ENCODE measurements around the gene PCED1B.

Gene PCED1B

GRCh38 chr12:47123730-47124129, 44.3 kb downstream of the PCED1B start:
- no peak for DNase-seq

GRCh38 chr12:47124451-47124850, 45.0 kb downstream of the PCED1B start:
- no peak for DNase-seq

GRCh38 chr12:47126246-47126645, 46.8 kb downstream of the PCED1B start:
- DNase-seq: no peak

- no peak for DNase-seq
These were observed 51.6 kb downstream of the PCED1B start for GRCh38 chr12:47131011-47131410.

GRCh38 chr12:47134005-47134404, 54.6 kb downstream of the PCED1B start:
- DNase-seq: no peak

- no peak for DNase-seq
These were observed 56.2 kb downstream of the PCED1B start for GRCh38 chr12:47135578-47135977.

- no peak for DNase-seq
These were observed 59.7 kb downstream of the PCED1B start for GRCh38 chr12:47139000-47139681.

- no peak for DNase-seq
These were observed 62.0 kb downstream of the PCED1B start for GRCh38 chr12:47141459-47141858.

- no peak for DNase-seq
These were observed 65.3 kb downstream of the PCED1B start for GRCh38 chr12:47144769-47145168.

- DNase-seq: no peak
These were observed 65.8 kb downstream of the PCED1B start for GRCh38 chr12:47145188-47145587.

- DNase-seq: no peak
These were observed 68.3 kb downstream of the PCED1B start for GRCh38 chr12:47147739-47148138.

- DNase-seq: no peak
These were observed 69.7 kb downstream of the PCED1B start for GRCh38 chr12:47149146-47149545.

- DNase-seq: no peak
These were observed 72.7 kb downstream of the PCED1B start for GRCh38 chr12:47152095-47152494.

GRCh38 chr12:47155457-47156166, 76.2 kb downstream of the PCED1B start:
- DNase-seq: no peak

- no peak for DNase-seq
These were observed 76.8 kb downstream of the PCED1B start for GRCh38 chr12:47156167-47156736.

- DNase-seq: no peak
These were observed 79.4 kb downstream of the PCED1B start for GRCh38 chr12:47158792-47159191.

GRCh38 chr12:47159348-47159747, 79.9 kb downstream of the PCED1B start:
- no peak for DNase-seq

- no peak for DNase-seq
These were observed 81.2 kb downstream of the PCED1B start for GRCh38 chr12:47160316-47161244.

- DNase-seq: no peak
These were observed 84.7 kb downstream of the PCED1B start for GRCh38 chr12:47164116-47164515.

GRCh38 chr12:47164724-47165439, 85.5 kb downstream of the PCED1B start:
- DNase-seq: no peak

GRCh38 chr12:47165934-47166333, 86.5 kb downstream of the PCED1B start:
- no peak for DNase-seq

GRCh38 chr12:47166365-47166764, 86.9 kb downstream of the PCED1B start:
- DNase-seq: no peak

Measured in GOT3 (cell line).